HG03103 (cell line): ENCODE data around the gene MANSC4.
A peak's percentile ranks its signal among the peaks of the same experiment; 100 is the strongest.
"Not testable (repeated sequence)": the region's sequence is repeated elsewhere in the genome, so short reads cannot be mapped to it uniquely, and the experiment has no call there.

Source experiments
- ATAC-seq: cut with Tn5 transposase; IDR thresholded peaks from one replicate; pipeline ENCODE4 v1.9.1; 2021; ENCODE audit warnings: low read depth; ENCODE audit not compliant: unreplicated experiment

MANSC4 gene

DNA sequence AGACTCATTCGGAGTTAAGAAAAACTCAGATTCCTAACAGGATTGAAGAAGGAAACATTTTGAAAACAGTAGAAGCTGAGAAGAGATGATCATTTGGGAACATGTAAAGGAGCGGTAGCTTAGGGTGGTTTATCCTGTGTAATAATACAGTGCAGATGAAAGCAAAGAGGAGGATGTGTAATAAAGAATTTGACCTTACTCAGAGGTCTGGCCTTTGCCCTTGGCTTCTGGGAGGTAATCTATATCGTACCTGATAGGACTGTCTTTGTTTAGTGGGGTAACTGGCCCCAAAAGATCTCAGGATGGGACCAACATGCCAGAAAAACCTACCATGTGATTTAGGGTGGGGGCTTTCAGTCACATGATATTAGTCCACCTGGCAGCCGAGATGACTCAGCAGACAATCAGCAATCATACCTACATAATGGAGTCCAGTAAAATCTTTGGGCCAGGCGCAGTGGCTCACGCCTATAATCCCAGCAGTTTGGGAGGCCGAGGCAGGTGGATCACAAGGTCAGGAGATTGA, 23.3 kb downstream of the MANSC4 start:
- ATAC-seq = no peak

DNA sequence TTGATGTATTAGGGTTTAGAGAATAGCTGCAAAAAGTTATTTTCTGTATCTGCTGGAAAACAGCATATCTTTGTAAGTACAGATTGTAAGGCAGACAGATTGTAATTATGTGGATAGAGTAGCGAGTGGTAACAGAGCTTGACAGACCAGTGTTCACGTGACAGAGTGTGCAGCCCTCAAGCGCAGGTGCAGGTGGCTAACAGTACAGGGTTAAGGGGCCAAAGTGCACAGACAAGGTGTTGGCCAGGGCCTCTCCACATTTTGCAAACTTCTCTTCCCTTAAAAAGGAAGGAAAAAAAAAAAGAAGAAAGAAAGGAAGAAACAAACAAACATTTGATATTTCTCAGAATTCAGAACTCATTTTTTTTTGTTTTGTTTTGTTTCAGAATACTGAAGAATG, 25.2 kb downstream of the MANSC4 start:
- no peak for ATAC-seq

DNA sequence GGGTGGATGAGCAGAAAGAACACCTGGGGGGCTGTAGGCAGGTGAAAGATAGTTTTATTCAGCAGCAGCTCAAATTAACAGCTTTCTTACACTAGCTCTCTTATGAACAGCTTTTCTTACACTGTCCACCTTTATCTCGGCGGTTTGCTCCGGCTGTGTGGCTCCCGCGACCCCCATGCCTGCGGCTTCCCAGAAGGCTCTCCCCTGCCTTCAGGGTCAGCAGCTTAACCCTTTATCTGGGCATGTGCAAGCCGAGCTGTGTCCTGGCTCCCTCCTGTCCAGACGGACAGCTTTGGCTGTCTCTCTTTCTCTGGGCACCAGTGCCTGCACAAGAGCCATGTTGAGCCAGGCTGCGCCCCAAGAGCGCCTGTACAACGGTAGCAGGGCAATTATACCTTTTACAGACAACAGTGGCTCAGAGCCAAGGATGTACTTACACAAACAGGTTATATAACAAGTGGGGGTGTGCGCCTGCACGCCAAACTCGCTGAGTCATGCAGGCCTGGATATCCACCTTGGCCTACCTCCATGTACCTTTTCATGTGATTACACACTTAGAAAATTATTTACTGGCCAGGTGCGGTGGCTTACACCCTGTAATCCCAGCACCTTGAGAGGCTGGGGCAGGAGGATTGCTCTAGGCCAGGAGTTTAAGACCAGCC, 28.5 kb downstream of the MANSC4 start:
- ATAC-seq = no peak

DNA sequence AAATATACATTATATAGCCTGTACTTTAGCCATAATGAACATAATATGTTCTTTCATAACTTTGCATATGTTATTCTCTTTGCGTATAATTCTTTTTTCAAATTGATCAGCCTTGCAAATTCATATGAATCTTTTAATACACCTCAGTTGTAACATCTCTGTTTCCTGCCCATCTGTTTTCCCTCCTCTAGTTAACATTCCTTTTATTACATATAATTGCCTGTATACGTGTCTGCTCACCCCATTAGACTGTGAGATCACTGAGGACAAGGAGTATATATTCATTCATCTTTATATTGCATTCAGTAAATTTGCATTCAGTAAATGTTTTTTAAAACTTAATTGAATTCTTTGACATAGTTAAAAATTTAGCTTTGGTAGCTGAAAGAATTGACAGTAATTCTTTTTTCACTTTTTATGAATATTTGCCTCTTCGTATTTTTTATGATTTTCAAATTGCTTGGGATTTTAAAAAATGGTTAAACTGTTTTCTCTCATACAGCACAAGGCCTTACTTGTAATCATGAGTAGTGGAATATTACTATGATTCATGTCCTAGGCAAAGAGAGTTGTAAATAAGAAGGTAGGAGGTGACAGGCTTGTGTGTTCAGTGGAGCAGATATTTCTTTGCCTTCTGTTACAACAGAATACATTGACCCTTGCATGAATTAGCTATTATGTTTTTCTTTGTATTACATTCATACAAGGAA, 32.8 kb downstream of the MANSC4 start:
- no peak for ATAC-seq

DNA sequence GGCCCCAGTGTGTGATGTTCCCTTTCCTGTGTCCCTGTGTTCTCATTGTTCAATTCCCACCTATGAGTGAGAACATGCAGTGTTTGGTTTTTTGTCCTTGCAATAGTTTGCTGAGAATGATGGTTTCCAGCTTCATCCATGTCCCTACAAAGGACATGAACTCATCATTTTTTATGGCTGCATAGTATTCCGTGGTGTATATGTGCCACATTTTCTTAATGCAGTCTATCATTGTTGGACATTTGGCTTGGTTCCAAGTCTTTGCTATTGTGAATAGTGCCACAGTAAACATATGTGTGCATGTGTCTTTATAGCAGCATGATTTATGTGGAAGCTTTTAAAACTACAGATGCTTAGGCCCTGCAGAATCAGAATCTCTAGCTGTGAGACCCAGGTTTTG, 34.3 kb downstream of the MANSC4 start:
- not testable (repeated sequence) for ATAC-seq

DNA sequence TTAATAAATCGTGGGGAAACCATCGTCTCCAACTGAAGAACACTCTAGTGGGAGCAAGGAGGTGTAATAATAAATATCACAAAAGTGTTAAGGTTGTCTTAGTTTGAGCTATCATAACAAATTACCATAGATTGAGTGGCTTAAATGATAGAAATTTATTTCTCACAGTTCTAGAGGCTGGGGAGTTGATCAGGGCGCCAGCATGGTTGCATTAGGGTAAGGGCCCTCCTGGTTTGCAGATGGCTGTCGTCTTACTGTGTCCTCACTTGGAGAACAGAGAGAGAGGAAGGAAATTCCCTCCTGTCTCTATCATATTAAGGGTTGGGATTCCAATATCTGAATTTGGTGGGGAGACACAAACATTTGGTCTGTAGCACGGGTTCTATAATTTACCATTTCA, 36.4 kb downstream of the MANSC4 start:
- ATAC-seq = no peak

DNA sequence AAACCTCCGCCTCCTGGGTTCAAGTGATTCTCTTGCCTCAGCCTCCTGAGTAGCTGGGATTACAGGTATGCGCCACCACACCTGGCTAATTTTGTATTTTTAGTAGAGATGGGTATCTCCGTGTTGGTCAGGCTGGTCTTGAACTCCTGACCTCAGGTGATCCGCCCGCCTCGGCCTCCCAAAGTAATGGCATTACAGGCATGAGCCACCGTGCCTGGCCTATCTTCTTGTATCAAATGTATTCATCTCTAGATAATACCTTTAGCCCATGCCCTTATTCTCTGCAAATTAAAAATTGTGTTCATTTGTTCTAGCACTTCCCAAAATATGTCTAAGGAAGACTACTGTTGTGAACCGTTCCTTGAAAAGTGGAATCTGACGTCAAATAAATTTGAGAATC, 45.7 kb downstream of the MANSC4 start:
- ATAC-seq = not testable (repeated sequence)

DNA sequence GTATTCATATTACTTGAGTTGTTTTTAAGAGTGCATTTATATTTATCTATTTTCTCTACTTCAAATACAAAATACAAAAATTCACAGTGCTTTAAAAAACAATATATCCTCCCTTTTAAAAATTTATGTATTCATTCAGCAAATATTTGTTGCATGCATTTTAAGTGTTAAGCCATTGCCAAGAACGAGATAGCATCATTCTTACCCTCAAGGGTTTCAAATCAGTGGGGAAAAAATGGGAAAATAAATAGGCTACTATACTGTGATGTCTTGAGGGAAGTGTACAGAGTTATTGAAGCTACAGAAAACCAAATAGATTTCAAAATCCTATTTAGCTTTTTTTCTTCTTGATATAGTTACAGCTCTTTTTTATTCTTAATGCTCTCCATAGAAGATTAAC, 46.2 kb downstream of the MANSC4 start:
- ATAC-seq = no peak

DNA sequence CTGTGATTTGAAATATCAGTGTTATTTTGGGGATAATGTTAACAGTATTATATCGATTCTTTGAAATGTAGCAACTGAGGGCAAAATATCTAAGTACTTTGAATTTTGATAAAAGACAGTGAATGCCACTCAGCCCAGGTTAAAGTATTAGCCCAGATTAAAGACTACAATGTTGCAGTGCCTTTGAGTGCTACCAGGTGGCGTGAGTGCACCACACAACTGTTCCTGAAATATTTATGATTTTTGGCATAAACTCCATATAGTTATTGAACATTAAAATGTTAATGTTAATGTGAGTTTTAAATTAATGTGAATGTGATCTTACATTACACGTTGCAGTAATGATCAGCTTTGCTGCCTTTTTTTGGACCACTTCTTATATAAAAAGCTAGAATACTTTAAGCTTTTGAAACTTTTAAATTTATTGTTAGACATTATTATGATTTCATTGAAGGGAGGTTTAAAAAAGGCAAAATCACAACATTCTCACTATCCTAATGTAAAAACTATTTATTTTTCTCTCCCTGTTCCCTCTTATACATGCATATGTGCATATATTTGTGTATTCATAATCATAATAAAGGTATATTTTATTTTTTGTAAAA, 46.9 kb downstream of the MANSC4 start:
- peak; percentile 61 for ATAC-seq

DNA sequence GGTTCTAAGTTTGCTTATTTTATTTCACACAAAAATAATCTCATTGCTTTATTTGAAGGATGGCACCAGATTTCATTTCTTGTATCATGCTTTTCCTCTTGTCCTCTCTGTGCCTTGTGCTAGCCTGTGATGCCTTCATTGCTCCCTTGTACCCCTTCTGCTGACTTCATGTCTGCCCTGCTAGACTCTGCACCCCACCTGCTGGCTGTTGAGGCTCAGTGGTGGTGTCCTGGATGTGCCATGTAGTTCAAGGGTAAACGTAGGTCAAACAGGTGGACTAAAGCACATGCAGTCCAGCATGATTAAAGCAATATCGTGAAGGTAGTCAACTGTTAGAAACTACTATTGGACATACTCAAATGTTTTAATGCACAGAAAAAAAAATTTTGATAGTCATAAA, 47.8 kb downstream of the MANSC4 start:
- ATAC-seq = no peak

DNA sequence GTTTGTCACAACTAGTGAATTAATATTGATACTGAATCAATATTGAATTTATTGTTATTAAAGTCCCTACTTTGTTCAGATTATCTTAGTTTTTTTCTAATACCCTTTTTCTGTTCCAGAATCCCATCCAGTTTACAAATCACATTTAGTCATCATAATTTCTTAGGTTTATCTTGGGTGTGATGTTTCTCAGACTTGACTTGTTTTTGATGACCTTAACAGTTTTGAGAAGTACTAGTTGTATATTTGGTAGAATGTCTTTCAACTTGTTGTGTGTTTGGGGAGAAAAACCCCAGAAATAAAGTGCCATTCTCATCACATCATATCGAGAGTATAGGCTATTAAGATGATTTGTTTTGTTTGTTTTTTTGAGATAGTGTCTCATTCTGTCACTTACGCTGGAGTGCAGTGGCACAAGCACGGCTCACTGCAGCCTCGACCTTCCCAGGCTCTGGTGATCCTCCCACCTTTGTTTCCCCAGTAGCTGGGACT, 49.9 kb downstream of the MANSC4 start:
- ATAC-seq = no peak

DNA sequence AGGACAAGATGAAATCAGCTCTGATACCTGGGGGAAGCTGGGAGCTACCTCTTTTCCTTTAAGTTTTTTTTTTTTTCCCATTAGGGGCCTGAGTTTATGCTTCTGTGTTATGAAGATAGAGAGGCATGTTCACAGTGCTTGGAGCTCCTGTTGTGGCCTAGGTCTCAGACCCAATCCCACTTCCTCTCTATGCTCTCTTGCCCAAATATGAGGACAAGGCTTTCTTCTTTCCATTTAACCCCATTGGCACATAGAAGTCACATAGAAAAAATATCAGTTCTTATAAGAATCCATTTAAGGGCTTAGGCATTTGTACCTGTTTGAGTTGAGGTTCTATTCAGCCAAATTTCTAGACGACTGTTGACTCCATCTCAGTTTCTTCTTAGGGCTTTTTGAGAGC, 56.8 kb downstream of the MANSC4 start:
- no peak for ATAC-seq
